GM21381 (cell line): Measurements from ENCODE around the gene EVPL.
A peak's percentile ranks its signal among the peaks of the same experiment; 100 is the strongest.
"Not testable (repeated sequence)": the region's sequence is repeated elsewhere in the genome, so short reads cannot be mapped to it uniquely, and the experiment has no call there.

Source experiments
- ATAC-seq: cut with Tn5 transposase; IDR thresholded peaks from one replicate; pipeline ENCODE4 v1.9.1; 2021; ENCODE audit warnings: mild to moderate bottlenecking, moderate library complexity; ENCODE audit not compliant: unreplicated experiment

The EVPL gene

DNA sequence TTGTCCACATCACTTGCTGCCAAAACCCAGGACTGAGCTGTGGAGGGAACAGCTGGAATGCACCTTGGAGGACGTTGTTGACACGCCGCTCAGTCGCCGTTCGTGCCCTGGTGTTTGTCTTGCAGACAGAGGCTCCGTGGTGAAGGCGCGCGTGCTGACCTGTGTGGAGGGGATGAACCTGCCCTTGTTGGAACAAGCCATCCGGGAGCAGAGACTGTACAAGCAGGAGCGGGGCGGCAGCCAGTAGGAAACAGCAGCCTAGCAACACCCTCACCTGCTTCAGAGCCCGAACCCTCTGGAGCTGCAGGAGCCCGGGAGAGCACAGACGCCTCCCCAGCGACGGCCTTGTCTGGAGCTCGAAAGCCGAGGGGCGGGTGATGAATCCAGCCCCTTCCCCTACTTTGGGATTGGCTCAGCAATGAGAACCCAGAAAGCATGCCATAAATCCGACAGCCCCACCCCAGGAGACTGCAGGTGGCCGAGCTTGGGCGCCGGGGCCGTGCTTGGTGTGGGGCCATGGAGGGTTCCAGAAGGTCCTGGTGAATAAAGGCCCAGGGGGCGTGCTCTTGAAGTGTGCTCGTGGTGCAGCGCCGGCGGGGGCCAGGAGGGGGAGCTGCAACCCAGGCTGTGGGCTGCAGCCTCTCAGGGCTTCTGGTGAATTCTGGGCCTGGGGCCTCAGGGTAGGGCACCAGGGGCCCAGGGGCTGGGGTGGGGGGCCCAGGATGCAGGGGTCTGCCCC is 26.9 kb downstream of the EVPL start:
- no peak for ATAC-seq

DNA sequence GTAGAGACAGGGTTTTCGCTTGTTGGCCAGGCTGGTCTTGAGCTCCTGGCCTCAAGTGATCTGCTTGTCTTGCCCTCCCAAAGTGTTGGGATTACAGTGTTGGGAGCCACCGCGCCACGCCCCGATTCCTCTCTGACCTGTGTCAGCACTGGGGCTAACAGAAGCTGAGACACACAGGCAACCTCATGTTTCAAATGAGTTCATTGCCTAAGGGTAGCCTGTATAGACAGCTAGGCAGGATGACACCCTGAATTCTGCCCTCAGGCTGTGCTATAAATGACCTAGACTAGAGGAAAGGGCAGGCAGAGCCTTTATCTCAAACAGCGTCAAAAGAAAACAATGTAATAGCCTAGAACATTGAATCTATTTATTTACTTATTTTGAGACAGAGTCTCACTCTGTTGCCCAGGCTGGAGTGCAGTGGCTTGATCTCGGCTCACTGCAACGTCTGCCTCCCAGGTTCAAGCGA is 28.7 kb downstream of the EVPL start:
- ATAC-seq = no peak

DNA sequence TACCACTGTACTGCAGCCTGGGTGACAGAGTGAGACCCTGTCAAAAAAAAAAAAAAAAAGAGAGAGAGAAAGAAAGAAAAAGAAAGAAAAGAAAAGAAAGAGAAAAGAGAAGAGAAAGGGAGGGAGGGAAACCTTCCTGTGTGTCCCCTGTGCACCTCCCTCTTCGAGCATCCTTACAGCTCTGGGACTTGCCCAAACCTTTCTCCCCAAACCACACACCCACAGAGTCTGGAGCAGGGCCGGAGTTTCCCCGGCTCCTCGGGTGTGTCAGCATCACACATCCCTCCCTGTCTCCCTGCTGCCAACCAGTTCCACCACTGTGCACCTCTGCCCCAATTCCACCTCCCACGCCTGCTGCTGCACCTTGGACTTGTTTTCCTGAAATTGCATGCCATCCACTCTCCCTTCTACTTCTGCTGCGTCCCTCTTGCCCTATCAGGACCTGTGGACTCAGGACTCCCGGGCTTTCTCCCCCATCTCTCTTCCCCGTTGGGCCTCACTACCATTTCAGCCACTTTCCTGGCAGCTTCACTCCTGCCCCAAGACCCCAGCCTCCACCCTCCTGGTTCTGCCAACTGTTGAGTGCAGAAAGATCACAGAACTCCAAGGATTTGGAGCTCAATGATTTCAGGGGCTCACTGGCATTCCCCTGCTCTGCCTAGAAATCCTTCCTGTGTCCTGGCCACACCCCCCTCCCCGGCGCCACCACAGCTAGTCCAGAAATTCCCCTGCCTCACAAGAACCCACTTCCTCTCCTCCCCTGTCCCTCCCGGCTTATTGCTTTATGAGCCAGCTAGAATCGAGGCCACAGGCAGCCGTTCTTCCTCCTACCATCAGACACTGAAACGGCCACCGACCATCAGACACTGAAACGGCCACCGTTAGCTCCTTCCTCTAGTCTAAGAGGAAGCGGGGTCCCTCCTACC is 30.2 kb downstream of the EVPL start:
- ATAC-seq = no peak

- ATAC-seq = no peak
Observed at GRCh38 chr17:75995385-75995925, 31.7 kb downstream of the EVPL start.

- ATAC-seq = no peak
Observed at GRCh38 chr17:75994802-75995370, 32.2 kb downstream of the EVPL start.

- ATAC-seq = no peak
Observed at GRCh38 chr17:75991396-75991795, 35.7 kb downstream of the EVPL start.

GRCh38 chr17:75987041-75987440 is 40.1 kb downstream of the EVPL start:
- ATAC-seq = no peak

- no peak for ATAC-seq
Observed at GRCh38 chr17:75985986-75986385, 41.1 kb downstream of the EVPL start.

DNA sequence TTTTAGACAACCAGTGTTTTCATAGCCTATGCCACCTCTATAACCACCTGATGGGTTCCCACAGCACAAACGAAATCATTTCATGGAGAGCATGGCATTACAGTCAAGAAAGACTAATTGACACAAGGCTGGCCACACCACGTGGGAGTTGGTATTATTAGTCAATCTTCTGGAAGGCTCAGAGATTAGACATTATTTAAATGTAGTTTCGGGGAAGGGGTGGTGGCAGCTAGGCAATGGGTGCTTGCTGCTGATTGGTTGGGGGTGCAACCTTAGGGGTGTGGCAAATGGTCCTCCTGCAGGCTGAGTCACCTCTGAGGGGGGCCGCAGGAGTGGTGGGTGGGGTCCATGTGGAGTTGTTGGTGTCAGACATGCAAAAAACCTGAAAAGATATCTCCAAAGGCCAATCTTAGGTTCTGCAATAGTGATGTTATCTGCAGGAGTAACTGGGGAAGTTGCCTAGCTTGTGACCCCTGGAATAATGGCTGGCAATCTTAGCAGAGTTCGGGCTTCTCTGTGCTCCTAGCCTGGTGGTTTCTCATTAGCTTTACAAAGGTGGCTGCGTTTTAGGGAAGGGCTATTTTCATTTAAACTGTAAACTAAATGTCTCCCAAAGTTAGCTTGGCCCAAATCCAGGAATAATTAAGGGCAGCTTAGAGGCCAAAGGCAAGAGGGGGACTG is 43.5 kb downstream of the EVPL start:
- ATAC-seq = no peak

DNA sequence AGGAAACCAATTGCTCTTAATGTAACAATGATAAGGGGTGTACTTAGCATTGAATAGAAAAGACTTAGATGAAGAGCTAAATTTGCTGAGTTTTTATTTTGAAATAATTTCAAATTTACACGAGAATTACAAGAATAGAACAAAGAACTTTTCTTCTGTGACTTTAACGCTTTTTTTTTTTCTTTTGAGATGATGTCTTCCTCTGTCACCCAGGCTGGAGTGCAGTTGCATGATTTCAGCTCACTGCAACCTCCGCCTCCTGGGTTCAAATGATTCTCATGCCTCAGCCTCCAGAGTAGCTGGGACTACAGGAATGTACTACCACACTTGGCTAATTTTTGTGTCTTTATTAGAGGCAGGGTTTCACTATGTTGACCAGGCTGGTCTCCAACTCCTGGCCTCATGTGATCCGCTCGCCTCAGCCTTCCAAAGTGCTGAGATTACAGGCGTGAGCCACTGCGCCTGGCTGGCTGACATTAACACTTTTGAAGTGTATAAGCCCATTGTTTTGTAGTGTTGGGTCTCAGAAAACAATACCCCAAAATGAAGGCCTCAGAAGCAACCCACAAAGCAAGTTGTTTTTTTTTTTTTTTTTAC is 46.0 kb downstream of the EVPL start:
- ATAC-seq = no peak

DNA sequence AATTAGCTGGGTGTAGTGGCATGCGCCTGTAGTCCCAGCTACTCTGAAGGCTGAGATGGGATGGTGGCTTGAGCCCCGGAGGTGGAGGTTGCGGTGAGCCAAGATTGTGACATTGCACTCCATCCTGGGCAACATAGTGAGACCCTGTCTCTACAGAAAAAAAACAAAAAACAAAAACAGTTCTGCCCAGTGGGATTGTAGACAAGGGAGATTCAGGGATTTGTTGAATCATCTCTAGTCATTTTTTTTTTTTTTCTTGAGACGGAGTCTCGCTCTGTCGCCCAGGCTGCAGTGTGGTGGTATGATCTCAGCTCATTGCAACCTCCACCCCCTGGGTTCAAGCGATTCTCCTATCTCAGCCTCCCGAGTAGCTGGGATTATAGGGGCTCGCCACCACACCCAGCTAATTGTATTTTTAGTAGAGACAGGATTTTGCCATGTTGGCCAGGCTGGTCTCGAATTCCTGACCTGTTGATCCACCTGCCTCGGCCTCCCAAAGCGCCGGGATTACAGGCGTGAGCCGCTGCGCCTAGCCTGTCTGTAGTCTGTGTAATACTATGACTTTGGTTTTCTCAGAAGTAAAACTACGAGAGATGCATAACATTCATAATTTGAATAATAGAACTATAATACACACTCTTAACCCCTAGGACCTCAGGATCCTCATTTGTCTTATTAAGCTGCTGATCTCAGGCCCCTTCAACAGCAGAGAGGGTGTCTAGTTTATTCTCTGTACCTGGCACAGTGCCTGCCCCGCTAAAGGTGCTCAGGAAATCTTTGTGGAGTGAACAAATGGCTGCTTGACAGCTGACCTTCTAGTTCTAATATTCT is 46.7 kb downstream of the EVPL start:
- no peak for ATAC-seq

DNA sequence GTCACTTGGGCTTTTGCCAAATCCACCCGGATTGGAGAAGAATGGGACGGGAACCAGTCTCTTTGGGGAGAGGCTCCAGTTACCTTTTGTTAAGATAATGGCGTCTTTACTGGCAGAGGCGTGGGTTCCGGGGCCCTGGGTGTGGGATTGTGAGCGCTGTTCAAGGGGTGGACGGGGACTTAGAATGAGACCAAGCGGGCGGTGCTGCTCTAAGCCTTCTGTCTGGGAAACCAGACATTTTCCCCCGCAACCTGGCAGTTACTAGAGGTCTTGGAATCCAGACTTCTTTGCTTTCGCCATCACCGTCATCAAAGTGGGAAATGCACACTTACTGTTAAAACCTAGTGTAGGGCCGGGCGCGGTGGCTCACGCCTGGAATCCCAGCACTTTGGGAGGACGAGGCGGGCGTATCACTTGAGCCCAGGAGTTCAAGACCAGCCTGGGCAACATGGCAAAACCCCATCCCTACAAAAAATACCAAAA is 47.4 kb downstream of the EVPL start:
- ATAC-seq = peak; percentile 15

DNA sequence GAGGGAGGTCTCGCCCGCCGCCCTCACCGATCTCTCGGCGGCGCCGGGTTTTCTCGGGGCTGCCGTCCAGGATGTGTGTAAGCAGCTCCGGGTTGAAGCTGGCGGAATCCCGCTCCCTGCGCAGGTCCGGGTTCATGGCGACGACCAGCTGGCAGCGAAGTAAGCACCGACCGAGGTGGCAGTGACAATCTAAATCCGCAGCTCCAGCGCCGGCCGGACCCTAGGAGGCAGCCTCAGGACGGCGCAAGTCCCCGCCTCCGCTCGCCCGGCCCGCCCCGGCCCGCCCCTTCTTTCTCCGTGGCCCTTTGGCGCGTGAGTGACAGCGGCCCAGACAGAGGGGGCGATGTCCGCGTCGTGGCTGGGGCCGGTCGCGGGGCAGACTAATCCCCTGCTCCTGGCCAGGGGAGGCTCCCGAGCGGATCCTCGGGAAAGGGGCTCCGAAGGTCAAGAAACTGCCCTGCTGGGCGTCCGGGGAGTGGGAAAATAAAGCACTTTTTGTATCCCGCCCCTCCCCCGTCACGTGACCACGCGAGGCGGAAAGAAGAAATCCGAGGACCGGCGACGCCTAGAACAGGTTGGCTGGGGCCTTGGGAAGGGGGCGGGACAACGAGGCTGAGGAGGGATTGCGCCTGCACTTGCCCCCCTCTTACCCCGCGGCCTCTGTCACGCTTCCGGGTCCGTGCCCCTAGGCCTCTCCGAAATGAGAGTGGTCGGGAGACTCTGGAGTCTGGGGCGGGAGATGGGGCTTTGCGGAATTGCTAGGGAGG is 48.0 kb downstream of the EVPL start, which contains the start of the genes ACOX1 and TEN1:
ACOX1 (minus strand) TSS at position 229 of the 767 bp plus-strand sequence; CDS start at position 136, 93 bp downstream.
TEN1 (plus strand) TSS at position 303 of the 767 bp plus-strand sequence. CDS start 6,953 bp downstream, outside the sequence.
- peak; percentile 91 for ATAC-seq

DNA sequence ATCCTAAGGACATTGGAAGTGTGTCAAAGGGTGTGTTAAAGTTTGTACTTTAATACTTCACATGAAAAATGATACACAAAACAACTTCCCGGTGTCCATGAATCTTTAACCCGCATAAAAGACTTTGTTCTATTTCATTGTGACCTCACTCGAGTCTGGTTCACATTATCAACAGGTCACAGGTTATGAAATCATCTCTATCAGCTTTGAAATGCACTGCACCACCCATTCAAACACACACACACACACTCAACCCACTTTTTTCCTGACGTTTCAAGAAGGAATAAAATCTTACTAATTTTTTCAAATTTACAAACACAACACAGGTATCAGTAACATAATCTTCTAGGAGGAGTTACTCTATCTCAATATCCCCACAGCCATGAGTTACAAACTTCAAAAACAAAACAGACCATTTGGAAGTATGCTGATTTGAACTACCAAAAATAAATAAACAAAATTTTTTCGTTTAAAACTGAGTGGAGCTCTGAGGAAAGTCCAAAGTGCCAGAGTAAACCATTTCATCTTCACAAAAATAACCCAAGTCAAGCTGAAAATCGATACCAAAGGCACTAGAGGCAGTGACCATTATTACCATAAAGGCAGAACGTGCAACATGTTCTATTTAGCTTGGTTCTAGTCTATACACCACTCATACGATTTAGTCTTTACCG is 50.8 kb downstream of the EVPL start:
- no peak for ATAC-seq

DNA sequence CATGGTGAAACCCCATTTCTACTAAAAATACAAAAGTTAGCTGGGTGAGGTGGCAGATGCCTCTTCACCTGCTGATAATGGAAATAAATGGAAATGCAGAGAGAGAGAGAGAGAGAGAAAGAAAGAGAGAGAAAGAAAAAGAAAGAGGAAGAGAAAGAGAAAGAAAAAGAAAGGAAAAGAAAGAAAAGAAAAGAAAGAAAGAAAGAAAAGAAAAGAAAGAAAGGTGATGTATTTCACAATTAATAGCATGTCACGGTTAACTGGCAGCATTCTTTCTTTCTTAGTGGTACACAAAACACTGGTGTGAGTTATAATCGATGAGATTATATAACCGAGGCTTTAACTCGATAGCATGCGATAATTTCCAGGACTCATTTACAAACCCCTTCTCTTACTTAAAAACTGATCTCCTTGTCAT is 51.3 kb downstream of the EVPL start:
- ATAC-seq = no peak

- not testable (repeated sequence) for ATAC-seq
Observed at GRCh38 chr17:75975187-75975586, 51.9 kb downstream of the EVPL start.

GRCh38 chr17:75970626-75971025 is 56.5 kb downstream of the EVPL start:
- no peak for ATAC-seq
